Nephron (organoid): ENCODE data around the gene TCEAL3.

Experiments used
- H3K27ac Mint-ChIP-seq, 3 experiments: 2 replicates each; pipeline ENCODE4 v1.8.0; 2020; ENCODE audit warnings: mixed read lengths in 3 of 3, mild to moderate bottlenecking in 2 of 3, moderate library complexity in 1 of 3
- H3K27me3 Mint-ChIP-seq: 2 replicates; pipeline ENCODE4 v1.8.0; 2021; ENCODE audit warnings: low read depth, mild to moderate bottlenecking, moderate library complexity, mixed read lengths
- H3K36me3 Mint-ChIP-seq: 2 replicates; pipeline ENCODE4 v1.8.0; 2020; ENCODE audit warnings: low read depth, mixed read lengths
- H3K4me1 Mint-ChIP-seq: 2 replicates; pipeline ENCODE4 v1.8.0; 2020; ENCODE audit warnings: mixed read lengths
- H3K4me3 Mint-ChIP-seq, 3 experiments: 2 replicates each; pipeline ENCODE4 v1.8.0; 2020; ENCODE audit warnings: mild to moderate bottlenecking in 3 of 3, mixed read lengths in 3 of 3, moderate library complexity in 2 of 3
- H3K9me3 Mint-ChIP-seq: 2 replicates; pipeline ENCODE4 v1.8.0; 2020; ENCODE audit warnings: mixed read lengths
- TF ChIP-seq, protein P1 (sequence below), 3 experiments: fragments of 200-600 bp; sonication (generic); IDR thresholded peaks; one replicate each; pipeline ENCODE4 v1.5.0; 2021; ENCODE audit warnings: antibody characterized with exemption in 3 of 3; ENCODE audit not compliant: unreplicated experiment in 3 of 3

The TCEAL3 gene

DNA sequence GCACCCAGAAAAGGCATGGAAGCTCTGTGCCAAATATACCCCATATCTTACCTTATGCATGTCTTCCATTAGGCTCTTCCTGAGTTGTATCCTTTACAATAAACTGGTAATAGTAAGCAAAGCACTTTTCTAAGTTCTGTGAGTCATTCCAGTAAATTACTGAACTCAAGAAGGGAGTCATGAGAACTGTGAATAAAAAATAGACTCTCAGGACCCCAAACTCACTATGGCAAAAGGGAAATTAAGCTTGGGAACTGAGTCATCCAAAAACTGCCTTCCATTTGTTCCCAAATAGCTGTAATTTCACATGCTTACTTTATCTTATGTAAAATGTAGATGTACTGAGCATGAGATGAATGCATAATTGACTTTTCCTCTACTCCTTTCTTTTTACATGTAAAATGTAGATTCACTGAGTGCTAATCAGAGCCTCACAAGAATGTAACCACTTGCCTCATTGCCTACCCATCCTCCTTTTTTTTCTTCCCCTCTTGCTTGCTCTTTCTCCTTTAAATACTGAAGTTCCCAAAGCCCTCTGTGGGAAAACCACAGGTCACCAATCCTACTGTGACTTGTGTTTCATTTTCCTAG is 8.1 kb downstream of the TCEAL3 start:
- Mint-ChIP-seq H3K27me3 (no peaks in the 10 kb centered on the region), H3K36me3 (peaks cover 45% of the 10 kb centered on the region), H3K9me3 (peaks cover 4% of the 10 kb centered on the region), H3K4me1 (no peaks in the 10 kb centered on the region), H3K27ac (no peak overlapping the region), H3K4me3 (no peak overlapping the region)
- TF ChIP-seq, protein P1, sequence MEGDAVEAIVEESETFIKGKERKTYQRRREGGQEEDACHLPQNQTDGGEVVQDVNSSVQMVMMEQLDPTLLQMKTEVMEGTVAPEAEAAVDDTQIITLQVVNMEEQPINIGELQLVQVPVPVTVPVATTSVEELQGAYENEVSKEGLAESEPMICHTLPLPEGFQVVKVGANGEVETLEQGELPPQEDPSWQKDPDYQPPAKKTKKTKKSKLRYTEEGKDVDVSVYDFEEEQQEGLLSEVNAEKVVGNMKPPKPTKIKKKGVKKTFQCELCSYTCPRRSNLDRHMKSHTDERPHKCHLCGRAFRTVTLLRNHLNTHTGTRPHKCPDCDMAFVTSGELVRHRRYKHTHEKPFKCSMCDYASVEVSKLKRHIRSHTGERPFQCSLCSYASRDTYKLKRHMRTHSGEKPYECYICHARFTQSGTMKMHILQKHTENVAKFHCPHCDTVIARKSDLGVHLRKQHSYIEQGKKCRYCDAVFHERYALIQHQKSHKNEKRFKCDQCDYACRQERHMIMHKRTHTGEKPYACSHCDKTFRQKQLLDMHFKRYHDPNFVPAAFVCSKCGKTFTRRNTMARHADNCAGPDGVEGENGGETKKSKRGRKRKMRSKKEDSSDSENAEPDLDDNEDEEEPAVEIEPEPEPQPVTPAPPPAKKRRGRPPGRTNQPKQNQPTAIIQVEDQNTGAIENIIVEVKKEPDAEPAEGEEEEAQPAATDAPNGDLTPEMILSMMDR (IDR thresholded peaks at IDR 0.05; ENCODE audit: unreplicated experiment in 3 of 3): no peak

DNA sequence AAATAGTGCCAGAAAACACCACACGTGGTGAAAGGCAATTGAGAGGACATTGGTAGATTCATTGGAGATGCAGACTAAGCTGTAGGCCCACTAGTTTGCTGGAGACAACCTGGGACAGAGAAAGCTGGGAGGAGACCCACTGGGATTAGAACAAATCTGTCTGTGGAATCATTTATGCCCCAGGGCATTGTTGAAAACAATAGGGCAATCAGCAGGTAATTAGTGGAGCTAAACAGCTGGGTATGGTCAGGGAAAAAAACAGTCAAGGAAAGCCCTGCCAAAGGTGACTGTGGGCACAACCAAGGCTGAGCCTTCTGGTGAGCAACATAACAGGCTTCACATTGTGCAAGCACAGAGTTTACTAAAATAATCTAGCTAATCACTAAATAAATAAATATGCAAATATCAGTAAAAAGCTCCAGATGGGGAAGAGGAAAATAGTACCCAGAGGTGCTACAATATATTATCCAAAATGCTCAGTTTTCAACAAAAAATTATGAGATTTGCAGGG is 9.0 kb downstream of the TCEAL3 start:
- Mint-ChIP-seq H3K36me3 (peaks cover 53% of the 10 kb centered on the region), H3K27me3 (no peaks in the 10 kb centered on the region), H3K4me3 (no peak overlapping the region), H3K27ac (no peak overlapping the region), H3K4me1 (no peaks in the 10 kb centered on the region), H3K9me3 (peaks cover 4% of the 10 kb centered on the region)
- TF ChIP-seq, protein P1 (IDR thresholded peaks at IDR 0.05; ENCODE audit: unreplicated experiment in 3 of 3): no peak

DNA sequence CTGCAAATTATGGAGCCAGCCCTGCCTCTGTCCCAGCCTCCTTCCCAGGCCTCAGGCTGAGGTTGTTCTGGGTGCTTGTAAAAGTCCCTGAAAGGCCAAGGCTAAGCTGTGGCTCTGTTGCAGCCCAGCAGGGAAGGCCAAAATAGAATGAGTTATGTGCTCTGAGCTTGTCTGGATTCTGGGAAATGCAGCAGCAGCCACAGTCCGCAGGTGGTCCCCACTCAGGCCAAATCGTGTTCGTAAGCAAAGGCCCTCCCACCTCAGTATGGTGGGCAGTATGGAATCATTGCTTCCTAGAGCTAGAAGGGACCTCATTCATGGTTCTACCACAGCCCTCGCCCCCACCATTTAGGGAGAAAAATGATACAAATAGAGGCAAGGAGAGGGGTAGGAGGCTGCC is 16.3 kb downstream of the TCEAL3 start:
- Mint-ChIP-seq H3K27ac (peak overlapping the region; percentile 68 to 86 (median 81)), H3K36me3 (peaks cover 23% of the 10 kb centered on the region), H3K4me3 (no peak overlapping the region), H3K9me3 (no peaks in the 10 kb centered on the region), H3K27me3 (no peaks in the 10 kb centered on the region), H3K4me1 (peaks cover 18% of the 10 kb centered on the region)
- TF ChIP-seq, protein P1 (IDR thresholded peaks at IDR 0.05; ENCODE audit: unreplicated experiment in 3 of 3): no peak

DNA sequence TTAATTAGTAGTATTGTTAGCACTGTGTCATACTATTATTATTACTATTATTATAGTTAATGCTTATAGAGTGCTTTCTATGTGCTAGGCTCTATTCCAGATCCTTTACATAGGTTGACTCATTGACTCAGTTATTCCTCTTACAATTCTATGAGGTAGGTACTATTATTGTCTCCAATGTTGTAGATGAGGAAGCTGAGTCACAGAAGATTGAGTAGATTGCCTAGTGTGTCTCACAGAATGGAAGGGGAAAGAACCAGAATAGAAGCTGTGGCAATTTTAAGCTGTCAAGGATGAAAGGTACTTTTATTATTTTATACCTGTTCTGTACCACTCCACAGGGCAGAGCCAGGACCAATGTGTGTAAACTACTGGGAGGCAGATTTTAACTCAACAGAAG is 19.1 kb downstream of the TCEAL3 start:
- H3K27me3 Mint-ChIP-seq: no peaks in the 10 kb centered on the region
- H3K4me3 Mint-ChIP-seq: peak overlapping the region; percentile 16 to 57 (median 57)
- H3K36me3 Mint-ChIP-seq: peaks cover 6% of the 10 kb centered on the region
- H3K9me3 Mint-ChIP-seq: no peaks in the 10 kb centered on the region
- H3K4me1 Mint-ChIP-seq: peaks cover 25% of the 10 kb centered on the region
- TF ChIP-seq, protein P1 (IDR thresholded peaks at IDR 0.05; ENCODE audit: unreplicated experiment in 3 of 3): no peak
- peak overlapping the region in 2 of 3 experiments; percentile 34 to 44 for H3K27ac Mint-ChIP-seq

DNA sequence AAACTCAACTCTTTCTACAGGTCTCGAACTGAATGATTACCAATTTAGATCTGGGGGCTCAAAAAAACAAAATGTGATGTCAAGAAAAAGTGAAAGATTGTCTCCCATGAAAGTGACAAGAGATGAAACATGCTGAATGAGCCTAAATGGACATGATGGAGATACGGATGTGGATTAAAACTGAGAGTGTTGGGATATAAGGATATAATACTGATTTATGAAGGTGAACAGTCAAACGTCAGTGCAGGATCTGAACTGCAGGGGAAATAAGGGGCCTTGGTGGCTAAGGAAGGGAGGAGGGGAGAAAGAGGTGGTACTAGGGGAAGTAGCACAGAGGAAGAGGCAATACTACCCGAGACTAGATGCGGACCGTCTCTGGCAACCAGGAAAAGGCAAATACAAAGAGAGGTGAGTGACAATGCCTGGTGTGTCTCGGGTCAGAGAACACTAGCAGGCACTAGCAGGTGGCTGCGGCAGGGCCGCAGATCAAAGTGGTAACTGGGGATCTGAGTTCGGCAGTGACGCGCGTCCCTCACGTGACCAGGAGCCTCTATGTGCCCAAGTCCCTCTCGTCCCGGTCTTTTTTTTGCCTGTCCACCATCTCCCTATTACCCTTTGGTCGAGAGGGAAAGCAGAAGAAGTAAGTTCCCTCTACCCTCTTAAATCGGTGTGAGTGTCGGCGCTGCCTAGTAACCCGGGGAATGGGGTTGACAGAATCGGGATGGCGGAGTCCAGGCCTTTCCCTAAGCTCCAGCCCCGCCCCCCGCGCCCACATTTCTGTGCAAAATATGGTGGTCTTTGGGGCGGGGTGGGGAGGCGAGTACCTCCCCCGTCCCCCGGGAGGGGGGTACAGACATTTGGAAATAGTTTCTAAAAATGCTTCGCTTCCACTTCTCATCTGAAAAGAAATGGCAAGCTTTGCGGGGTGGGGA is 20.9 kb downstream of the TCEAL3 start, which contains the start of gene TCEAL1:
TSS of gene TCEAL1 (plus strand) at position 590 of the 932 bp plus-strand sequence. CDS start 942 bp downstream, outside the sequence.
- peak within 1 kb of the TSS; percentile 81 to 88 (median 87) for H3K4me3 Mint-ChIP-seq
- TF ChIP-seq, protein P1 (IDR thresholded peaks at IDR 0.05; ENCODE audit: unreplicated experiment in 3 of 3): no peak
- peaks cover 7% of the 10 kb centered on the region for H3K36me3 Mint-ChIP-seq
- H3K9me3 Mint-ChIP-seq: no peaks in the 10 kb centered on the region
- H3K4me1 Mint-ChIP-seq: peaks cover 25% of the 10 kb centered on the region
- H3K27me3 Mint-ChIP-seq: no peaks in the 10 kb centered on the region
- peak within 1 kb of the TSS; percentile 90 to 97 (median 95) for H3K27ac Mint-ChIP-seq
